Measurements from ENCODE around the gene REN.

DNA sequence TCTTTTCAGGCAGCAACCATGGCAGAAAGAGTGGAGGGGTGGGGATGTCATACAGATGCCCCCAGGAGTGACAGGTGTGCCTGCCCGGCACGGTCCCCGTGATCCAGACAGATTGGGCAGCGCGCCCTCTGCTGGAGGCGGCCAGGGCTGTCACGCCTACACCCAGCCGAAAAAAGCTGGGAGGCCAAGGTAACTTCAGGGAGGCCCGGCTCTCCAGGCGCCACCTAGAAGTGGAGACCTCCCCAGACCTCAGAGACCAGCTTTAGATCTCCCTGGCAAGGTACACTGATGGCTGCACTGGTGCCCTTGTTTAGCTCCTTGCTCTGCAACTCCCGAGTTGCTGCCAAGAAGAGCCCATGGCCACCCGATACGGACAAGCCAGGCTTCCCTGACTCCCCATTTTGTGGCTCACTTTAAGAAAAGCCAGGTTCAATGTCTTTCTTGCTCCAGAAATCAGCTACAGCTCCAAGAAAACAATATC lies 41.0 kb upstream of the REN start:
- TF ChIP-seq, protein P1, sequence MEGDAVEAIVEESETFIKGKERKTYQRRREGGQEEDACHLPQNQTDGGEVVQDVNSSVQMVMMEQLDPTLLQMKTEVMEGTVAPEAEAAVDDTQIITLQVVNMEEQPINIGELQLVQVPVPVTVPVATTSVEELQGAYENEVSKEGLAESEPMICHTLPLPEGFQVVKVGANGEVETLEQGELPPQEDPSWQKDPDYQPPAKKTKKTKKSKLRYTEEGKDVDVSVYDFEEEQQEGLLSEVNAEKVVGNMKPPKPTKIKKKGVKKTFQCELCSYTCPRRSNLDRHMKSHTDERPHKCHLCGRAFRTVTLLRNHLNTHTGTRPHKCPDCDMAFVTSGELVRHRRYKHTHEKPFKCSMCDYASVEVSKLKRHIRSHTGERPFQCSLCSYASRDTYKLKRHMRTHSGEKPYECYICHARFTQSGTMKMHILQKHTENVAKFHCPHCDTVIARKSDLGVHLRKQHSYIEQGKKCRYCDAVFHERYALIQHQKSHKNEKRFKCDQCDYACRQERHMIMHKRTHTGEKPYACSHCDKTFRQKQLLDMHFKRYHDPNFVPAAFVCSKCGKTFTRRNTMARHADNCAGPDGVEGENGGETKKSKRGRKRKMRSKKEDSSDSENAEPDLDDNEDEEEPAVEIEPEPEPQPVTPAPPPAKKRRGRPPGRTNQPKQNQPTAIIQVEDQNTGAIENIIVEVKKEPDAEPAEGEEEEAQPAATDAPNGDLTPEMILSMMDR (IDR thresholded peaks at IDR 0.05; ENCODE audit: low read length), result peak; percentile 82
- no peak for TF ChIP-seq EZH2 (IDR thresholded peaks at IDR 0.05; ENCODE audit: borderline replicate concordance, low read length)
